HG02642 (cell line): Measurements from ENCODE around the gene DSC3.
A peak's percentile ranks its signal among the peaks of the same experiment; 100 is the strongest.

Experiments
- ATAC-seq: cut with Tn5 transposase; IDR thresholded peaks from one replicate; pipeline ENCODE4 v1.9.1; 2021; ENCODE audit warnings: mild to moderate bottlenecking; ENCODE audit not compliant: unreplicated experiment, poor library complexity

DSC3 gene

GRCh38 chr18:31042406-31043181 lies at the start of gene DSC3:
Gene DSC3, minus strand, starts transcription at chr18:31042742. Its CDS starts 82 bp downstream, at chr18:31042660.
- no peak for ATAC-seq

GRCh38 chr18:31091350-31091749 lies 48.8 kb upstream of the DSC3 start:
- ATAC-seq, result no peak

GRCh38 chr18:31088532-31088931 lies 46.0 kb upstream of the DSC3 start:
- no peak for ATAC-seq

GRCh38 chr18:31079973-31080372 lies 37.4 kb upstream of the DSC3 start:
- no peak for ATAC-seq

- no peak for ATAC-seq
Observed at GRCh38 chr18:31077878-31078277, 35.3 kb upstream of the DSC3 start.

- ATAC-seq, result no peak
Observed at GRCh38 chr18:31072175-31072574, 29.6 kb upstream of the DSC3 start.

- ATAC-seq, result no peak
Observed at GRCh38 chr18:31070206-31070605, 27.7 kb upstream of the DSC3 start.

GRCh38 chr18:31066266-31066665 lies 23.7 kb upstream of the DSC3 start:
- no peak for ATAC-seq

GRCh38 chr18:31065036-31065773 lies 22.7 kb upstream of the DSC3 start:
- no peak for ATAC-seq

GRCh38 chr18:31064130-31064529 lies 21.6 kb upstream of the DSC3 start:
- peak; percentile 88 for ATAC-seq

- peak; percentile 38 for ATAC-seq
Observed at GRCh38 chr18:31061945-31062344, 19.4 kb upstream of the DSC3 start.

GRCh38 chr18:31058897-31059296 lies 16.4 kb upstream of the DSC3 start:
- no peak for ATAC-seq

- no peak for ATAC-seq
Observed at GRCh38 chr18:31057917-31058316, 15.4 kb upstream of the DSC3 start.

- no peak for ATAC-seq
Observed at GRCh38 chr18:31057051-31057450, 14.5 kb upstream of the DSC3 start.

- no peak for ATAC-seq
Observed at GRCh38 chr18:31056296-31056695, 13.8 kb upstream of the DSC3 start.

GRCh38 chr18:31050635-31051034 lies 8.1 kb upstream of the DSC3 start:
- ATAC-seq, result no peak

GRCh38 chr18:31049189-31049588 lies 6.6 kb upstream of the DSC3 start:
- ATAC-seq, result no peak

GRCh38 chr18:31048216-31048615 lies 5.7 kb upstream of the DSC3 start:
- no peak for ATAC-seq

- no peak for ATAC-seq
Observed at GRCh38 chr18:31046916-31047315, 4.4 kb upstream of the DSC3 start.

- ATAC-seq, result no peak
Observed at GRCh38 chr18:31045599-31045998, 3.1 kb upstream of the DSC3 start.

GRCh38 chr18:31044926-31045325 lies 2.4 kb upstream of the DSC3 start:
- ATAC-seq, result no peak

GRCh38 chr18:31043709-31044108 lies 1.2 kb upstream of the DSC3 start:
- ATAC-seq, result no peak
